Endodermal cell (in vitro differentiated cells): ENCODE measurements around the gene PER2. TPM values are rescaled to one million over a fixed set of nuclear protein-coding genes. Genes with fewer than 3 reads are reported as not detected.
A peak's percentile ranks its signal among the peaks of the same experiment; 100 is the strongest.
"Not testable (repeated sequence)": the region's sequence is repeated elsewhere in the genome, so short reads cannot be mapped to it uniquely, and the experiment has no call there.

Experiments used
- DNase-seq: peaks from one replicate; pipeline ENCODE4 v3.0.0-alpha.2; 2017
- H3K27ac ChIP-seq: 2 replicates; pipeline ENCODE4 v1.5.1; 2013; ENCODE audit warnings: mild to moderate bottlenecking, low read depth, low read length, moderate library complexity
- H3K27me3 ChIP-seq: 2 replicates; pipeline ENCODE4 v1.6.1; 2013; ENCODE audit warnings: mild to moderate bottlenecking, low read length, moderate library complexity; ENCODE audit not compliant: insufficient read depth, control insufficient read depth, poor library complexity, severe bottlenecking
- H3K36me3 ChIP-seq: 2 replicates; pipeline ENCODE4 v1.7.0; 2013; ENCODE audit warnings: mild to moderate bottlenecking, low read length, moderate library complexity; ENCODE audit not compliant: control insufficient read depth, insufficient read depth
- H3K4me1 ChIP-seq: one replicate; pipeline ENCODE4 v1.7.0; 2013; ENCODE audit warnings: low read length; ENCODE audit not compliant: control insufficient read depth, insufficient read depth
- H3K4me3 ChIP-seq: 2 replicates; pipeline ENCODE4 v1.5.1; 2013; ENCODE audit warnings: mild to moderate bottlenecking, low read length, moderate library complexity
- H3K9ac ChIP-seq: 2 replicates; pipeline ENCODE4 v1.6.1; 2013; ENCODE audit warnings: mild to moderate bottlenecking, low read length, moderate library complexity; ENCODE audit not compliant: poor library complexity, severe bottlenecking; ENCODE audit errors: extremely low read depth
- H3K9me3 ChIP-seq: 2 replicates; pipeline ENCODE4 v1.6.1; 2013; ENCODE audit warnings: mild to moderate bottlenecking, low read length, moderate library complexity; ENCODE audit not compliant: control insufficient read depth
- H3K27ac Mint-ChIP-seq: 2 replicates; pipeline ENCODE4 v1.8.0; 2020; ENCODE audit warnings: mixed read lengths
- H3K27me3 Mint-ChIP-seq: 2 replicates; pipeline ENCODE4 v1.8.0; 2021; ENCODE audit warnings: mild to moderate bottlenecking, mixed read lengths; ENCODE audit not compliant: insufficient read depth
- H3K36me3 Mint-ChIP-seq: 2 replicates; pipeline ENCODE4 v1.8.0; 2020; ENCODE audit warnings: low read depth, mixed read lengths
- H3K4me1 Mint-ChIP-seq: 2 replicates; pipeline ENCODE4 v1.8.0; 2020; ENCODE audit warnings: mixed read lengths
- H3K4me3 Mint-ChIP-seq: 2 replicates; pipeline ENCODE4 v1.8.0; 2020; ENCODE audit warnings: mild to moderate bottlenecking, moderate library complexity, mixed read lengths
- H3K9me3 Mint-ChIP-seq: 2 replicates; pipeline ENCODE4 v1.8.0; 2020; ENCODE audit warnings: mild to moderate bottlenecking, mixed read lengths
- WGBS, 2 experiments: methylation state at CpG; one replicate each; pipeline versions ENCODE4 v1.1.5 to v1.1.7; 2013; ENCODE audit warnings: missing lambda C conversion rate in 2 of 2, mixed read lengths in 1 of 2; ENCODE audit not compliant: insufficient coverage in 1 of 2, insufficient read length in 1 of 2; 5-methylcytosine and 5-hydroxymethylcytosine counted together
- total RNA-seq, 2 donors: library from RNA; stranded (reverse); fragmentation: NEBNext Ultra II Directional in 1 of 2; extraction: Animal tissue kit (Norgen Biotek cat#: 25700) in 1 of 2; gene quantifications; 2 replicates in 1 of 2; 3 replicates in 1 of 2; pipeline ENCODE4 v1.2.1, GENCODE V29; 2021
- TF ChIP-seq, protein P1 (sequence below): fragments of 200-600 bp; sonication (generic); conservative IDR thresholded peaks from 2 replicates; pipeline ENCODE4 v1.5.0; 2021; ENCODE audit warnings: antibody characterized with exemption, mild to moderate bottlenecking

The PER2 gene
- total RNA-seq, 2 donors from 2014 or later: 9.7 to 13.5 TPM

DNA sequence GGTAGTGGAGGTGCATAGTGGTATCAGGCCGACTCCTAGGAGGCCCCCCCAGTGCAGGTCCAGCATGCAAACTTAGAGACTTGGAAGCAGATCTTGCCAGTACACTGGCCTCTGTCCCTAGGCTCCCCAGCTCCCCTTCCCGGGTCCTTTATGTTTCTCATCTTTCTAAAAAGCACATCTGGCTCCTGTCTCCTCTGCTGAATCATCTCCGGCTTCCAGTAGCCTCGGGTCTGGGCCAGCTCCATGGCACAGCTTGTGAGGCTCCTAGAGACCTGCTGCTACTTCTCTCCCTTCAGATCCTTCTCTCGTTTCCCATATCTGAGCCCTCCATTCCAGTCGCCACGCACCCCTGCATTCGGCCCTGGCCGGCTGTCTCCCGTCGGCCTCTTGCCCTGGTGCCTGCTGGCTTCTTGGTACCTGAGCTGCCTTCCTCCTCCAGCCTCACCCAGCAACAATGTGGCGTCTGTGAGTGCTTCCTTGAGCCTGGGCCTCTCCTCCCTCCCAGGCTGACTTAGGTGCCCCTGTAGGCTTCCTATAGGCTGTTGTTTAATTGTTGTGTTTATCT, 38.5 kb upstream of the PER2 start:
- H3K9me3 ChIP-seq: peaks cover 7% of the 10 kb centered on the region
- peaks cover 5% of the 10 kb centered on the region for H3K9me3 Mint-ChIP-seq
- peaks cover 54% of the 10 kb centered on the region for H3K36me3 Mint-ChIP-seq
- no peak overlapping the region for H3K4me3 ChIP-seq
- peaks cover 56% of the 10 kb centered on the region for H3K36me3 ChIP-seq
- no peak overlapping the region for H3K27ac Mint-ChIP-seq
- DNase-seq: no peak
- WGBS, 2 experiments: 95 to 100% methylated on average over 9 to 12 of the region's 12 CpGs
- peaks cover 2% of the 10 kb centered on the region for H3K4me1 ChIP-seq
- TF ChIP-seq, protein P1, sequence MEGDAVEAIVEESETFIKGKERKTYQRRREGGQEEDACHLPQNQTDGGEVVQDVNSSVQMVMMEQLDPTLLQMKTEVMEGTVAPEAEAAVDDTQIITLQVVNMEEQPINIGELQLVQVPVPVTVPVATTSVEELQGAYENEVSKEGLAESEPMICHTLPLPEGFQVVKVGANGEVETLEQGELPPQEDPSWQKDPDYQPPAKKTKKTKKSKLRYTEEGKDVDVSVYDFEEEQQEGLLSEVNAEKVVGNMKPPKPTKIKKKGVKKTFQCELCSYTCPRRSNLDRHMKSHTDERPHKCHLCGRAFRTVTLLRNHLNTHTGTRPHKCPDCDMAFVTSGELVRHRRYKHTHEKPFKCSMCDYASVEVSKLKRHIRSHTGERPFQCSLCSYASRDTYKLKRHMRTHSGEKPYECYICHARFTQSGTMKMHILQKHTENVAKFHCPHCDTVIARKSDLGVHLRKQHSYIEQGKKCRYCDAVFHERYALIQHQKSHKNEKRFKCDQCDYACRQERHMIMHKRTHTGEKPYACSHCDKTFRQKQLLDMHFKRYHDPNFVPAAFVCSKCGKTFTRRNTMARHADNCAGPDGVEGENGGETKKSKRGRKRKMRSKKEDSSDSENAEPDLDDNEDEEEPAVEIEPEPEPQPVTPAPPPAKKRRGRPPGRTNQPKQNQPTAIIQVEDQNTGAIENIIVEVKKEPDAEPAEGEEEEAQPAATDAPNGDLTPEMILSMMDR: no peak
- H3K9ac ChIP-seq: no peak overlapping the region
- H3K4me3 Mint-ChIP-seq: no peak overlapping the region
- H3K27me3 ChIP-seq: no peaks in the 10 kb centered on the region
- H3K27me3 Mint-ChIP-seq: no peaks in the 10 kb centered on the region
- peaks cover under 1% of the 10 kb centered on the region for H3K4me1 Mint-ChIP-seq
- no peak overlapping the region for H3K27ac ChIP-seq

DNA sequence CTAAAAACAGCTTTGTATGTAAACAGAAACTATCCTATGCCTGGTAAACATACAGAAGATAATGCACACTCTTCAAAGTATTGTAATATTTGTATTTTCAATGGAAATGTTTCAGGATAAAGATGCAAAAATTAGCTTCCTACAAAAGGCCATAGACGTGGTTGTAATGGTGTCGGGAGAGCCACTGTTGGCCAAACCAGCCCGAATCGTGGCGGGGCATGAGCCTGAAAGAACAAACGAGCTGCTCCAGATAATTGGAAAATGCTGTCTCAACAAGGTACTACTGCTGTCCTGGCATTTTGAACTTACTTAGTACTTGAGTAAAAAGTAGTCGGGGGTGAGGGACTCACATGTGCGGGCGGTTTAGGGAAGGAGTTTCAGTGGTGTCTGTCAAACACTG, 37.3 kb upstream of the PER2 start:
- Histone ChIP-seq H3K36me3 (peaks cover 55% of the 10 kb centered on the region), H3K27ac (no peak overlapping the region), H3K4me1 (peaks cover 9% of the 10 kb centered on the region), H3K4me3 (no peak overlapping the region), H3K9ac (no peak overlapping the region), H3K27me3 (no peaks in the 10 kb centered on the region), H3K9me3 (peaks cover 7% of the 10 kb centered on the region)
- H3K27ac Mint-ChIP-seq: no peak overlapping the region
- peaks cover 54% of the 10 kb centered on the region for H3K36me3 Mint-ChIP-seq
- H3K9me3 Mint-ChIP-seq: peaks cover 5% of the 10 kb centered on the region
- H3K4me3 Mint-ChIP-seq: no peak overlapping the region
- H3K27me3 Mint-ChIP-seq: no peaks in the 10 kb centered on the region
- no peak for DNase-seq
- peaks cover 6% of the 10 kb centered on the region for H3K4me1 Mint-ChIP-seq
- WGBS, 2 experiments: 94 to 95% methylated on average over 8 to 9 of the region's 9 CpGs
- TF ChIP-seq, protein P1: no peak

DNA sequence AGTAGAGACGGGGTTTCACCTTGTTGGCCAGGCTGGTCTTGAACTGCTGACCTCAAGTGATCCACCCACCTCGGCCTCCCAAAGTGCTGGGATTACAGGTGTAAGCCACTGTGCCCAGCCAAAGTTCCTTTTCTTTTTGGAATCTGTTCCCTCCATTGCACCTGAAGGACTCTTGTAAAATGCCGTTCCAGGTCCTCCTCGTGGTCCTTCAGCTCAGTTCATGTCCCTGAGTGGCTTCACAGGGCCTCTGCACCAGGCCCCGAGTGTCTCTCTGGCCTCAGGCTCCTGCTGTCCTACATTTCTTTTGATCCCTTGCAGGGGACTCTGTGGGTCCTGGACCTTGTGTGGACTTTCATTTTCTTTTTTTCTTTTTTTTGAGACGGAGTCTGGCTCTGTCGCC, 35.8 kb upstream of the PER2 start:
- H3K4me3 Mint-ChIP-seq, H3K4me1 ChIP-seq, H3K27me3 ChIP-seq, DNase-seq, H3K9ac ChIP-seq, H3K9me3 ChIP-seq, H3K27ac ChIP-seq, H3K27me3 Mint-ChIP-seq, H3K4me3 ChIP-seq, H3K4me1 Mint-ChIP-seq, H3K27ac Mint-ChIP-seq, H3K9me3 Mint-ChIP-seq: not testable (repeated sequence)
- peaks cover 48% of the 10 kb centered on the region for H3K36me3 Mint-ChIP-seq
- H3K36me3 ChIP-seq: peaks cover 41% of the 10 kb centered on the region
- 96 to 97% methylated on average over 7 of the region's 7 CpGs for WGBS, 2 experiments

DNA sequence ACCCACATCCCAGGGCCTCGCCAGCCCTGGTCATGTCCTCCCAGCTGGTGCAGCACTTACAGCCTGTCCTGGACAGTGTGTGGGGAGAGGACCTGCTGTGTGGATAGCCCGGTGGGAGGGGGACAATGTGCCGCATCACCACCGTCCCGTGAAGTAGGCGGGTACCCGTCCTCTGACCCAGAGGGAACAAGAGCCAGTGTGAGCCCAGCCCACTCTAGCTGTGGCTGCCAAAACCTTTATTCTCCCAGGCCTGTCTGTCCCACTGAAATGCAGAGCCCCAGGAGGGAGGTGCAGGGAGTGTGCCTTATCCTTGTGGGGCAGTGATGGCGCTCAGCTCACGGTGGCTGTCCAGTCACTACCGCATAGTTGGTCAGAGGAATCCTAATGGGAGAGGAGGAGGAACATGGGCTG, 33.6 kb upstream of the PER2 start:
- Histone ChIP-seq H3K27me3 (peaks cover 10% of the 10 kb centered on the region), H3K4me3 (peak overlapping the region; percentile 89), H3K36me3 (peaks cover 27% of the 10 kb centered on the region), H3K27ac (no peak overlapping the region), H3K4me1 (peaks cover 9% of the 10 kb centered on the region), H3K9ac (no peak overlapping the region), H3K9me3 (no peaks in the 10 kb centered on the region)
- H3K27me3 Mint-ChIP-seq: peaks cover 10% of the 10 kb centered on the region
- H3K4me3 Mint-ChIP-seq: peak overlapping the region; percentile 71
- H3K4me1 Mint-ChIP-seq: peaks cover 6% of the 10 kb centered on the region
- H3K36me3 Mint-ChIP-seq: peaks cover 27% of the 10 kb centered on the region
- no peaks in the 10 kb centered on the region for H3K9me3 Mint-ChIP-seq
- no peak overlapping the region for H3K27ac Mint-ChIP-seq
- 94 to 100% methylated on average over 5 to 10 of the region's 10 CpGs for WGBS, 2 experiments
- no peak for DNase-seq
- TF ChIP-seq, protein P1: no peak
